GM21360 (cell line): ENCODE measurements around the gene SUSD1.
"Not testable (repeated sequence)": the region's sequence is repeated elsewhere in the genome, so short reads cannot be mapped to it uniquely, and the experiment has no call there.

Experiments
- ATAC-seq: cut with Tn5 transposase; IDR thresholded peaks from one replicate; pipeline ENCODE4 v1.9.1; 2021; ENCODE audit warnings: mild to moderate bottlenecking, moderate library complexity; ENCODE audit not compliant: unreplicated experiment

SUSD1 gene

DNA sequence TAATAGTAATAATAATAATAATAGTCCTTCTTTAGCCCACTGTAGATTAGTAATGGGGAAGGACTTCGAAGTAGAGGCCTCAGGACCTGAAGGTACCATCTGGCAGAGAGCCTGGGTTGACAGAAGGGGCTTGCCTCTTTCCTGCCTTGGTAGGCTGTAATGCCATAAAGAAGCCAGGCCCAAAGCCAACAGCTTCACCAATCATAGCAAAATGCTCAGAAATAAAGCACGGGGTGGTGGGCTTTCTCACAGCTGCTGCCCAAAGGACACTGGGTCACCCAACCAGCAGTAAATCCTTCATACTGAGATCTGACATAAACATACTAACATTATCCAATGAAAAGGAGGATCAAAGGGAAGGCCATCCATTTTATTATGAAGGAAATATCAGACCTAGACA lies 70.7 kb downstream of the SUSD1 start:
- ATAC-seq: no peak

GRCh38 chr9:112103405-112103804 lies 71.7 kb downstream of the SUSD1 start:
- no peak for ATAC-seq

- ATAC-seq: no peak
These were observed 77.1 kb downstream of the SUSD1 start for GRCh38 chr9:112097712-112098688.

GRCh38 chr9:112094948-112095681 lies 80.0 kb downstream of the SUSD1 start:
- ATAC-seq: no peak

- no peak for ATAC-seq
These were observed 80.9 kb downstream of the SUSD1 start for GRCh38 chr9:112094241-112094640.

- no peak for ATAC-seq
These were observed 81.3 kb downstream of the SUSD1 start for GRCh38 chr9:112093870-112094216.

GRCh38 chr9:112093147-112093869 lies 81.8 kb downstream of the SUSD1 start:
- no peak for ATAC-seq

DNA sequence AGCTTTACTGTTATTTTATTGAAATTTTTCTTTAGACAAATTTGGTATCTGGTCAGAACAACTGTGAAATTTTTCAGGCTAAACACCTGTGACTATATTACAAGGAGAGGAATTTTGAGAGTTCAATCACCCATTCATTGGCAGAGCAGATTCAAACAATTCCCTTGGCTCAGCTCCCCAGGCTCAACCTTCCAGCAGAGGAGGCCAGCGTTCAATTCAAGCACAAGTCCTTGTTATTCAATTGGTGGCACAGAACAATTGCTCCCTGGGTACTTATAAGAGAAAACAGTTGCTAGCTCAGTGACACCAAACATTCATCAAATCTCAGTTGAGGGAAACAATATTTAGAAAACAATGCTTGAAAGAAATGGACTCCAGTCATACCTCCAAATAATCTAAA lies 83.3 kb downstream of the SUSD1 start:
- ATAC-seq: no peak

DNA sequence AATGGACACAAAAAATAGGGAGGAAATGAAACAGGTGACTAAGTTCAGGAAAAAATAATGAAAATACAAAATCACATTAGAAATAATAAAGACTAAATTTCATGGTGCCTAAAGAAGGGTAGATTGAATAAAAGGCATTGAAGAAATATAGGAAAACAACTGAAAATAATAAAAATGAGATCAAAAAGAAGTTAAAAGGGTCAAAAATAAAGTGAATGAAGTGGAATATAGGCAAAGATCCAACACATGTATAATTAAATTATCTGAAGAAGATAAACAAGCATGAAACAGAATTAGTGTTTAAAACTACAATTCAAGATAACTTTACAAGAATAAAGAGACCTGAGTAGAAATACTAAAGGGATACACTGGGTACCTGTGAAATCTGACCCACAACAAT lies 87.6 kb downstream of the SUSD1 start:
- ATAC-seq: no peak

- no peak for ATAC-seq
These were observed 88.5 kb downstream of the SUSD1 start for GRCh38 chr9:112086627-112087026.

DNA sequence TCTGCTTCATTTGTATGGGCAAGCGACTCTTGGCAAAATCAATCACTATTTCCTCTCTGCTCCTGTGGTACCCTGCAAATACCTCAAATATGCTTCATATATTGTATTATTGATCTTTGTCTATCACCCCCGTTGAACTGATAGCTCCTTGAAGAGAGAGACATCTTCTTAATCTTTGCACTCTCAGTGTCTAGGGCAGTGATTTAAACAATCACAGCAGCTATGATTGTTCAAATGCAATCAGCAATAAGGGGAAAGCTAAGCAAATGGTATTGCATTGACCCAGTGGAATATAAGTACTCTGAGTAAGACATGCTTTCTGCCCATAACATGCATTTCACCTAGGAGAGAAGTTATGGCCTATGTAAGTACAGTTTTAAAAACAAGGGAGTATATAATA lies 90.2 kb downstream of the SUSD1 start:
- ATAC-seq: no peak

DNA sequence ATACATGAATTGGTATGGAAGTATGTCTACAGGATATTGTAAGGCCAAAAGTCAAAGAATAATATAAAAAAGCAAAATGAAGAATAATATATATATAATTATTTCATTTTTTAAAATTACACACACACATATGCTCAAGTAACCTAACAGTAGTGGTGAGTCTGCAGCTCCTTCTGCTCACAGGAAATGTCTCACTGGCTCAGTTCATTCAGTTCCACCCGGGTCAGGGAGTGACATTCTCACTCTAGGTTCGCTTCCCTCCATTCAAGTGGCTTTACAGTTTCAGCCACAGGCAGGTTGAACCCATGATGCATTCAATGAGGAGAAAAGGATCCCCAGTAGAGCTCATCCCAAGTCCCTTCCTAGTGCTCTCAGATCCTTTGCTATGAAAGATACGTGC lies 90.8 kb downstream of the SUSD1 start:
- ATAC-seq: no peak

DNA sequence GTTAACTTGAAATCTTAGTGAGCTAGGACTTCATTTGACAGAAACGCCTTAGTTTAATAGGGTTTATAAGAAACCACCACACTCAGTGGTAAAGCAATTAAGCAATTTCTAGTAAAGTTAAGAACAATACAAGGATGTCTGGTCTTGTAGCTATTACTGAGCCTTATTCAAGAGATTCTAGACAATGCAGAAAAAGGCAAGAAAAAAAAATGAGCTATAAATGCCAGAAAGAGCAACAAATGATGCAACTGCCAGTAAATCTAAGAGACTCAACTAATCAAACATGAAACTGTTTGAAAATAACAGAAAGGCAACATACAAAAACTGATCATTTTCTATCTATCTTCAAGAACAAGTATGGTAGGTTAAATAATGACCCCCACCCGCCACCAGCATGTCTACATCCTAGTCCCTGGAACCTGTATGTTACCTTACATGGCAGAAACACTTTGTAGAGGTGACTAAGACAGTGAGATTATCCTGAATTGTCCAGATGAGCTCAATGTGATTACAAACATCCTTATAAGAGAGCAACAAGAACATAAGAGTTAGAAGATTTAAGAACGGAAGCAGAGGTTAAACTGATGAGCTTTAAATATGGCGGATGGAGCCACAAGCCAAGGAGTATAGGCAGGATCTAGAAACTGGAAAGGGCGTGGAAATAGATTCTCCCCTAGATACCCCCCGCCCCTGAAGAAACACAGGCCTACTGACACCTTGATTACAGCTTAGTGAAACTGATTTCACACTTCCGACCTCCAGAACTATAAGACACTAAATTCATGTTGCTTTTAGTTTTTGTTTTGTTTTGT lies 93.0 kb downstream of the SUSD1 start:
- no peak for ATAC-seq

DNA sequence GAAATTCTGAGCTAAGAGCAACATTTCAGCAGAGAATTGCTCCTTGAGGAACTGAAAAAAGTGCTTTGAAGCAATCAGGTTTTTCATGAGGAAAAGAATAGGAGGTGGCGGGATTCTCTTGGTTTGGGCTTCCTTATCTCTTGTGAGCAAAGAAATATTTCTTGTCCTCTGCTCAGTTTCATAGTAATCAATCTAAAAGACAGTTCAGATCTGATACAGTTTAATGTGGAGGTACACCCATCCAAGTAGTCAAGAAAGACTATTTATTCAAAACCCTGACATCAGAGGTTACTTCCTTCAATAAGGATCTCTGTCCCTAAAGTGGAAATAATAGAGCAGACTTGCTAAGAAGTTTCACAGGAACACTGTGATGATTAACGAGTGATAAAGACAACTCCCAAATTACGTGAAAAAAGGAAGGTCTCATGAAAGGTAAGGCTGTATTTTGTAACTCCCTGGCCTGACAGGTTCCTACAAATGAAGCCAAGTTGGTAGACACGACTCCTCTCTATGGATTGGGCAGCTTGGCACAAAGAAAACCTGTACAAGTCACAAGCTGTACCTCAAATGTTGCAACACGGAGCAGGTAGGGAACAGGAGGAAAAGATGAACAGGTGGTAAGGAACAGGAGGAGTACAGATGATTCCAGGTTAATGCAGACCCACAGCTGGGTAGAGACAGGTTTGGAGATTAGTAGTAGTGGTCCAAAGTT lies 94.1 kb downstream of the SUSD1 start:
- ATAC-seq: no peak

- ATAC-seq: no peak
These were observed 96.7 kb downstream of the SUSD1 start for GRCh38 chr9:112078432-112078831.

- ATAC-seq: no peak
These were observed 98.3 kb downstream of the SUSD1 start for GRCh38 chr9:112076814-112077213.

- ATAC-seq: no peak
These were observed 100.1 kb downstream of the SUSD1 start for GRCh38 chr9:112075009-112075378.

DNA sequence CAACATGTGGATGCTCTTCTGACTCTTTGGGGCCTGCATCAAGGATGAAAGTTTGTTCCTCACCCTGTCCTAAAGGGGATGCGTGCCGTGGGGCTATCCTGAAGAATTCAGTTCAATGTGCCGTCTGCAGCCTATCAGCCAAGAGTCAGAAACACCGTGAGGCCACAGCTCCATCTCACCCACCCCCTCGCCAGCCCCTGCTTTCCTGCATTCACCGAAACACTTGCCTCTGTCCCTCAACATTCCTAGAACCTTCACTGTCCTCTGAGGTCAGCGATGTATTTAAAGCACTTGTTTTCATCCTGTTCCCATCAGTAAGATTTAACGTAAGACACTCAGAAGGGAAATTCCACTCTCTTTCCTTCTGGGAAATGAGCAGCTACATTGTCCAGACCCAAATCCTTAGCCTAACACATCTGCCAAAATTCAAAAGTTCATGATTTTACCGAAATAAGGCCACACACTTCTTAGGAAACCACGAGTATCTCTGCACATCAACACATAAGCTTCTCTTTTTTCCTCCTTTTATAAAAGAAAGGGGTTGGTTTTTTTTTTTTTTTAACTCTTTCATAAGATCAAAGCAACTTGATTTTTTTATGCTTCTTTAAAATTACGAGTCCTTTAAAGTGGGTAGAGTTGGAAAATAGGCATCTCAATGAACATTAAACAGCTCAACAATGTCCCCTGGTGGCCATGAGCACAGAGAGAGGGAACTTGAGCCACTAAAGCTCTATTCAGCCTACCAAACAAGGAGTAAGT lies 100.7 kb downstream of the SUSD1 start:
- ATAC-seq: no peak

DNA sequence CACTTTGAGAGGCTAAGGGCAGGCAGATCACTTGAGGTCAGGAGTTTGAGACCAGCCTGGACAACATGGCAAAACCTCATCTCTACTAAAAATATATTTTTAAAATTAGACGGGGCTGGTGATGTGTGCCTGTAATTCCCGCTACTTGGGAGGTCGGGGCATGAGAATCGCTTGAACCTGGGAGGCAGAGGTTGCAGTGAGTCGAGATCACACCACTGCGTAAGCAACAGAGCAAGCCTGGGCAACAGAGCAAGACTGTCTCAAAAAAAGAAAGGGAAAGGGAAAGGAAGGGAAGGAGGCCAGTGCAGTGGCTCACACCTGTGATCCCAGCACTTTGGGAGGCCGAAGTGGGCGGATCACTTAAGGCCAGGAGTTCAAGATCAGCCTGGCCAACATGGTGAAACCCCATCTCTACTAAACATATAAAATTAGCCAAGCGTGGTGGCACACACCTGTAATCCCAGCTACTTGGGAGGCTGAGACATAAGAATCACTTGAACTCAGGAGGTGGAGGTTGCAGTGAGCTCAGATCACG lies 101.4 kb downstream of the SUSD1 start:
- ATAC-seq: not testable (repeated sequence)
